GM23338 (cell line): ENCODE measurements around the gene SBF1. TPM values are rescaled to one million over a fixed set of nuclear protein-coding genes. Genes with fewer than 3 reads are reported as not detected.

Experiments used
- ATAC-seq: fragments of 200-7000 bp; cut with Tn5 transposase; 3 replicates; pipeline ENCODE4 v1.9.1; 2020
- DNase-seq: peaks from one replicate; pipeline ENCODE4 v3.0.0-alpha.2; 2015; ENCODE audit warnings: low spot score
- H2AFZ ChIP-seq: fragments of 200-600 bp; sonication (generic); 2 replicates; pipeline ENCODE4 v1.8.0; 2016; ENCODE audit warnings: antibody characterized with exemption, mild to moderate bottlenecking, moderate library complexity
- H3F3A ChIP-seq: fragments of 200-600 bp; sonication (generic); replicated peaks from 2 replicates; pipeline ENCODE4 v1.8.0; 2017; ENCODE audit warnings: antibody characterized with exemption, mixed run types, low read depth
- H3K27ac ChIP-seq: fragments of 200-600 bp; sonication (generic); 2 replicates; pipeline ENCODE4 v1.6.1; 2016; ENCODE audit warnings: low read depth
- H3K27me3 ChIP-seq: fragments of 200-600 bp; sonication (generic); 2 replicates; pipeline ENCODE4 v1.8.0; 2016; ENCODE audit warnings: mild to moderate bottlenecking, mixed run types, moderate library complexity; ENCODE audit not compliant: insufficient read depth
- H3K36me3 ChIP-seq: fragments of 200-600 bp; sonication (generic); 2 replicates; pipeline ENCODE4 v1.8.0; 2016; ENCODE audit warnings: mild to moderate bottlenecking; ENCODE audit not compliant: insufficient read depth
- H3K4me1 ChIP-seq: fragments of 200-600 bp; sonication (generic); 2 replicates; pipeline ENCODE4 v1.8.0; 2016; ENCODE audit warnings: mild to moderate bottlenecking, moderate library complexity; ENCODE audit not compliant: insufficient read depth
- H3K4me2 ChIP-seq: fragments of 200-600 bp; sonication (generic); 2 replicates; pipeline ENCODE4 v1.7.1; 2017; ENCODE audit warnings: mixed run types
- H3K4me3 ChIP-seq: fragments of 200-600 bp; sonication (generic); 2 replicates; pipeline ENCODE4 v1.6.1; 2016; ENCODE audit warnings: mixed run types
- H3K79me2 ChIP-seq: fragments of 200-600 bp; sonication (generic); replicated peaks from 2 replicates; pipeline ENCODE4 v1.8.0; 2017; ENCODE audit warnings: mild to moderate bottlenecking; ENCODE audit not compliant: insufficient read depth
- H3K9me2 ChIP-seq: fragments of 200-600 bp; sonication (generic); 2 replicates; pipeline ENCODE4 v1.8.0; 2017; ENCODE audit not compliant: insufficient read depth
- H4K20me1 ChIP-seq: fragments of 200-600 bp; sonication (generic); replicated peaks from 2 replicates; pipeline ENCODE4 v1.8.0; 2017; ENCODE audit warnings: mild to moderate bottlenecking; ENCODE audit not compliant: insufficient read depth
- H3K27ac Mint-ChIP-seq: 2 replicates; pipeline ENCODE4 v1.8.0; 2020; ENCODE audit warnings: inconsistent platforms, mild to moderate bottlenecking, moderate library complexity, mixed read lengths
- H3K27me3 Mint-ChIP-seq: 3 replicates; pipeline ENCODE4 v1.8.0; 2022; ENCODE audit warnings: low read depth, mild to moderate bottlenecking, moderate library complexity, mixed read lengths, inconsistent platforms; ENCODE audit not compliant: insufficient read depth, poor library complexity
- H3K36me3 Mint-ChIP-seq: 3 replicates; pipeline ENCODE4 v1.8.0; 2021; ENCODE audit warnings: low read depth, mild to moderate bottlenecking, inconsistent platforms, moderate library complexity, mixed read lengths
- H3K4me1 Mint-ChIP-seq: 3 replicates; pipeline ENCODE4 v1.8.0; 2020; ENCODE audit warnings: mild to moderate bottlenecking, inconsistent platforms, mixed read lengths
- H3K4me3 Mint-ChIP-seq: 3 replicates; pipeline ENCODE4 v1.8.0; 2021; ENCODE audit warnings: moderate library complexity, mild to moderate bottlenecking, inconsistent platforms, mixed read lengths
- H3K9me3 Mint-ChIP-seq: 3 replicates; pipeline ENCODE4 v1.8.0; 2020; ENCODE audit warnings: moderate library complexity, mild to moderate bottlenecking, inconsistent platforms, mixed read lengths
- CREB1 ChIP-seq: fragments of 250-450 bp; sonication (Bioruptor Pico); IDR thresholded peaks from 2 replicates; pipeline ENCODE4 v1.5.0; 2020; ENCODE audit warnings: low read depth, mild to moderate bottlenecking, moderate library complexity
- JUNB ChIP-seq: IDR thresholded peaks from one replicate; pipeline ENCODE4 v1.6.1; 2016; ENCODE audit warnings: antibody characterized with exemption; ENCODE audit not compliant: unreplicated experiment
- NANOG ChIP-seq: IDR thresholded peaks from 2 replicates; pipeline ENCODE4 v1.6.1; 2016; ENCODE audit warnings: antibody characterized with exemption, borderline replicate concordance
- POLR2AphosphoS5 ChIP-seq: IDR thresholded peaks from 2 replicates; pipeline ENCODE4 v1.6.1; 2016; ENCODE audit warnings: antibody characterized with exemption, low read depth
- ZNF331 ChIP-seq: fragments of 250-450 bp; sonication (Bioruptor Pico); IDR thresholded peaks from 2 replicates; pipeline ENCODE4 v1.5.0; 2020; ENCODE audit warnings: low read depth, mild to moderate bottlenecking, moderate library complexity
- polyA plus RNA-seq: library from polyadenylated mRNA; unstranded; fragments of >200 nt; fragmentation: Nextera tagmentation; extraction: Ambion mirVana; gene quantifications from 2 replicates; pipeline ENCODE4 v1.2.1, GENCODE V29; 2016
- total RNA-seq: library from RNA; depleted of rRNA; stranded (reverse); fragments of >200 nt; shearing (Covaris generic); gene quantifications from 2 replicates; pipeline ENCODE4 v1.2.3, GENCODE V29; 2014
- TF ChIP-seq, protein P1 (sequence below): IDR thresholded peaks from 2 replicates; pipeline ENCODE4 v1.6.1; 2016; ENCODE audit warnings: antibody characterized with exemption
- TF ChIP-seq, protein P2 (sequence below): IDR thresholded peaks from one replicate; pipeline ENCODE4 v1.6.1; 2018; ENCODE audit warnings: antibody characterized with exemption; ENCODE audit not compliant: unreplicated experiment
- TF ChIP-seq, protein P3 (sequence below): fragments of 250-450 bp; sonication (Bioruptor Pico); IDR thresholded peaks from 2 replicates; pipeline ENCODE4 v1.5.0; 2020; ENCODE audit warnings: mild to moderate bottlenecking, moderate library complexity

Gene SBF1
- total and polyA plus RNA-seq, 2 experiments from 2014 or later, result 26.5 to 85.4 TPM

DNA sequence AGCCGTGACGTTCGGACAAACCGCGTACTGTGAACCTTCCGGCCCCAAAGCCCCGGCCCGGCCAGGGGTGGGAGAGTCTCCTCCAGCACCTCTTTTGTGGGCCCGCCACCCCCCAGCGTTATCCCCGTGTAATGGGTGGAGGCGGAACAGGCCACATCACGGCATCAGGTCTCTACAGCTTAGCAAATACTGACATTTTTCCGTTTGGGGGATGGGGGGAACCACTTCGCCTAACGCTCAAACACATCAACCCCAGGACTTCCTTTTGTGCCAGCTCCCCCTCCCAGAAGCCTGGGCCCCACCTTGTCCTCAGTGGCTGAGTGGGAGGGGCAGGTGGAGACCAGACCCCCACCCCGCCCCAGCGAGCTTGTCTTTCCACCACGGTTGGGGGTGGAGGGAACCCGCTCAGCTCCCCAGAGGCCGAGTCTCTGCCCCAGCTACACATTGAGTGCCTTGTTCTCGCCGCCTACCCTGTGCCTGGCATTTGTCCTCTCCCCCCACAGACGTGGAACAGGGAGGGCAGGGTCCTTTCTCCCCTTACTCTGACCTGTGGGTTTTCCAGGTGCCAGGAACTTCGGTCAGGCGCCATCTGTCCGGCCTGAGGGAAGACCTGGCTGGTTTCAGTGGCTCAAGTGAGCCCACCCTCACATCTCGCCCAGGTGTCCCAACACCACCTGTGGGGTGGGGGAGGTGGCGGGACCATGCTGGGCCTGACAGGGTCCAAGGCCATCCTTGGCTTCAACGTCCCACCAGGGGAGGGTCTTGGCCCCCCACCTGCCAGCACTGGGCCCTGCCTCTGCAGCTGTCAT, 29.6 kb downstream of the SBF1 start:
- Histone ChIP-seq H4K20me1 (peaks cover 5% of the 10 kb centered on the region; the same call in 1 of the 2 replicates), H3F3A (peaks cover 5% of the 10 kb centered on the region; the same call in 1 of the 2 replicates), H3K79me2 (no peaks in the 10 kb centered on the region), H3K36me3 (no peaks in the 10 kb centered on the region), H3K9me2 (no peaks in the 10 kb centered on the region), H3K4me2 (no peak overlapping the region), H3K27ac (no peak overlapping the region), H3K27me3 (no peaks in the 10 kb centered on the region), H3K4me3 (no peak overlapping the region), H3K4me1 (no peaks in the 10 kb centered on the region; the same call in 1 of the 2 replicates), H2AFZ (no peak overlapping the region)
- Mint-ChIP-seq H3K9me3 (no peaks in the 10 kb centered on the region), H3K27me3 (peaks cover 31% of the 10 kb centered on the region), H3K27ac (peak overlapping the region; percentile 59; the same call in 1 of the 2 replicates), H3K4me1 (peaks cover 17% of the 10 kb centered on the region), H3K36me3 (peaks cover 21% of the 10 kb centered on the region), H3K4me3 (no peak overlapping the region)
- DNase-seq (peak; percentile 32), ATAC-seq (peak; percentile 8)
- 0 out of 2 replicates have a peak, but pooled peaks have one; percentile 2 for TF ChIP-seq POLR2AphosphoS5
- TF ChIP-seq, protein P1, sequence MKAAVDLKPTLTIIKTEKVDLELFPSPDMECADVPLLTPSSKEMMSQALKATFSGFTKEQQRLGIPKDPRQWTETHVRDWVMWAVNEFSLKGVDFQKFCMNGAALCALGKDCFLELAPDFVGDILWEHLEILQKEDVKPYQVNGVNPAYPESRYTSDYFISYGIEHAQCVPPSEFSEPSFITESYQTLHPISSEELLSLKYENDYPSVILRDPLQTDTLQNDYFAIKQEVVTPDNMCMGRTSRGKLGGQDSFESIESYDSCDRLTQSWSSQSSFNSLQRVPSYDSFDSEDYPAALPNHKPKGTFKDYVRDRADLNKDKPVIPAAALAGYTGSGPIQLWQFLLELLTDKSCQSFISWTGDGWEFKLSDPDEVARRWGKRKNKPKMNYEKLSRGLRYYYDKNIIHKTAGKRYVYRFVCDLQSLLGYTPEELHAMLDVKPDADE, result no peak

DNA sequence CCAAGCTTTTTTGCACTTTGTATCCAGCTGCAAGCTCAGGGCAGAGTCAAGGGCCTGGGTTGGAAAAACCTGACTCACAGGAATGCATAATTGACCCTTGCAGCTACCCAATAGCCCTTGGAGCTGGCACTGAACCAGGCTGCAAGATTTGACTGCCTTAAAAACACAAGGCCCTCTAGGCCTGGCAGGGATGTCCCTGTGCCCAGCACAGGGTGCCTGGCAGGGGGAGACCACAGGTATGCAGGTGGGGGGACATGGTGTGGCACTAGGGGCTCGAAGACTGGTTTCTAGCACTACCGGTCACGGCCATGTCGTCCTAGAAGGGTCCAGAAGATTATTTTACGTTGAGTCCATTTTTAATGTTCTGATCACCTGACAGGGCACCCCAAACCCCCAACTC, 30.2 kb downstream of the SBF1 start:
- peaks cover 28% of the 10 kb centered on the region for H3K27me3 Mint-ChIP-seq
- H3K4me3 Mint-ChIP-seq, result no peak overlapping the region
- no peak overlapping the region; the same call in 1 of the 2 replicates for H3K27ac Mint-ChIP-seq
- ATAC-seq (no peak), DNase-seq (no peak)
- Histone ChIP-seq H3K27ac (0 out of 2 replicates have a peak overlapping the region, but pooled peaks have one; percentile 50), H3K9me2 (no peaks in the 10 kb centered on the region), H3K36me3 (no peaks in the 10 kb centered on the region), H3K27me3 (no peaks in the 10 kb centered on the region), H3K4me2 (no peak overlapping the region), H3K79me2 (no peaks in the 10 kb centered on the region), H3K4me1 (no peaks in the 10 kb centered on the region; the same call in 1 of the 2 replicates), H3F3A (peaks cover 5% of the 10 kb centered on the region; the same call in 1 of the 2 replicates), H3K4me3 (no peak overlapping the region), H2AFZ (no peak overlapping the region), H4K20me1 (peaks cover 5% of the 10 kb centered on the region; the same call in 1 of the 2 replicates)
- H3K9me3 Mint-ChIP-seq, result no peaks in the 10 kb centered on the region
- H3K4me1 Mint-ChIP-seq, result peaks cover 17% of the 10 kb centered on the region
- peaks cover 19% of the 10 kb centered on the region for H3K36me3 Mint-ChIP-seq
- TF ChIP-seq, protein P2, sequence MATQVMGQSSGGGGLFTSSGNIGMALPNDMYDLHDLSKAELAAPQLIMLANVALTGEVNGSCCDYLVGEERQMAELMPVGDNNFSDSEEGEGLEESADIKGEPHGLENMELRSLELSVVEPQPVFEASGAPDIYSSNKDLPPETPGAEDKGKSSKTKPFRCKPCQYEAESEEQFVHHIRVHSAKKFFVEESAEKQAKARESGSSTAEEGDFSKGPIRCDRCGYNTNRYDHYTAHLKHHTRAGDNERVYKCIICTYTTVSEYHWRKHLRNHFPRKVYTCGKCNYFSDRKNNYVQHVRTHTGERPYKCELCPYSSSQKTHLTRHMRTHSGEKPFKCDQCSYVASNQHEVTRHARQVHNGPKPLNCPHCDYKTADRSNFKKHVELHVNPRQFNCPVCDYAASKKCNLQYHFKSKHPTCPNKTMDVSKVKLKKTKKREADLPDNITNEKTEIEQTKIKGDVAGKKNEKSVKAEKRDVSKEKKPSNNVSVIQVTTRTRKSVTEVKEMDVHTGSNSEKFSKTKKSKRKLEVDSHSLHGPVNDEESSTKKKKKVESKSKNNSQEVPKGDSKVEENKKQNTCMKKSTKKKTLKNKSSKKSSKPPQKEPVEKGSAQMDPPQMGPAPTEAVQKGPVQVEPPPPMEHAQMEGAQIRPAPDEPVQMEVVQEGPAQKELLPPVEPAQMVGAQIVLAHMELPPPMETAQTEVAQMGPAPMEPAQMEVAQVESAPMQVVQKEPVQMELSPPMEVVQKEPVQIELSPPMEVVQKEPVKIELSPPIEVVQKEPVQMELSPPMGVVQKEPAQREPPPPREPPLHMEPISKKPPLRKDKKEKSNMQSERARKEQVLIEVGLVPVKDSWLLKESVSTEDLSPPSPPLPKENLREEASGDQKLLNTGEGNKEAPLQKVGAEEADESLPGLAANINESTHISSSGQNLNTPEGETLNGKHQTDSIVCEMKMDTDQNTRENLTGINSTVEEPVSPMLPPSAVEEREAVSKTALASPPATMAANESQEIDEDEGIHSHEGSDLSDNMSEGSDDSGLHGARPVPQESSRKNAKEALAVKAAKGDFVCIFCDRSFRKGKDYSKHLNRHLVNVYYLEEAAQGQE, result no peak
- TF ChIP-seq CREB1 (CRISPR knock-in tag), result no peak
- no peak for TF ChIP-seq ZNF331 (CRISPR knock-in tag)
- no peak for TF ChIP-seq JUNB
- TF ChIP-seq, protein P3, sequence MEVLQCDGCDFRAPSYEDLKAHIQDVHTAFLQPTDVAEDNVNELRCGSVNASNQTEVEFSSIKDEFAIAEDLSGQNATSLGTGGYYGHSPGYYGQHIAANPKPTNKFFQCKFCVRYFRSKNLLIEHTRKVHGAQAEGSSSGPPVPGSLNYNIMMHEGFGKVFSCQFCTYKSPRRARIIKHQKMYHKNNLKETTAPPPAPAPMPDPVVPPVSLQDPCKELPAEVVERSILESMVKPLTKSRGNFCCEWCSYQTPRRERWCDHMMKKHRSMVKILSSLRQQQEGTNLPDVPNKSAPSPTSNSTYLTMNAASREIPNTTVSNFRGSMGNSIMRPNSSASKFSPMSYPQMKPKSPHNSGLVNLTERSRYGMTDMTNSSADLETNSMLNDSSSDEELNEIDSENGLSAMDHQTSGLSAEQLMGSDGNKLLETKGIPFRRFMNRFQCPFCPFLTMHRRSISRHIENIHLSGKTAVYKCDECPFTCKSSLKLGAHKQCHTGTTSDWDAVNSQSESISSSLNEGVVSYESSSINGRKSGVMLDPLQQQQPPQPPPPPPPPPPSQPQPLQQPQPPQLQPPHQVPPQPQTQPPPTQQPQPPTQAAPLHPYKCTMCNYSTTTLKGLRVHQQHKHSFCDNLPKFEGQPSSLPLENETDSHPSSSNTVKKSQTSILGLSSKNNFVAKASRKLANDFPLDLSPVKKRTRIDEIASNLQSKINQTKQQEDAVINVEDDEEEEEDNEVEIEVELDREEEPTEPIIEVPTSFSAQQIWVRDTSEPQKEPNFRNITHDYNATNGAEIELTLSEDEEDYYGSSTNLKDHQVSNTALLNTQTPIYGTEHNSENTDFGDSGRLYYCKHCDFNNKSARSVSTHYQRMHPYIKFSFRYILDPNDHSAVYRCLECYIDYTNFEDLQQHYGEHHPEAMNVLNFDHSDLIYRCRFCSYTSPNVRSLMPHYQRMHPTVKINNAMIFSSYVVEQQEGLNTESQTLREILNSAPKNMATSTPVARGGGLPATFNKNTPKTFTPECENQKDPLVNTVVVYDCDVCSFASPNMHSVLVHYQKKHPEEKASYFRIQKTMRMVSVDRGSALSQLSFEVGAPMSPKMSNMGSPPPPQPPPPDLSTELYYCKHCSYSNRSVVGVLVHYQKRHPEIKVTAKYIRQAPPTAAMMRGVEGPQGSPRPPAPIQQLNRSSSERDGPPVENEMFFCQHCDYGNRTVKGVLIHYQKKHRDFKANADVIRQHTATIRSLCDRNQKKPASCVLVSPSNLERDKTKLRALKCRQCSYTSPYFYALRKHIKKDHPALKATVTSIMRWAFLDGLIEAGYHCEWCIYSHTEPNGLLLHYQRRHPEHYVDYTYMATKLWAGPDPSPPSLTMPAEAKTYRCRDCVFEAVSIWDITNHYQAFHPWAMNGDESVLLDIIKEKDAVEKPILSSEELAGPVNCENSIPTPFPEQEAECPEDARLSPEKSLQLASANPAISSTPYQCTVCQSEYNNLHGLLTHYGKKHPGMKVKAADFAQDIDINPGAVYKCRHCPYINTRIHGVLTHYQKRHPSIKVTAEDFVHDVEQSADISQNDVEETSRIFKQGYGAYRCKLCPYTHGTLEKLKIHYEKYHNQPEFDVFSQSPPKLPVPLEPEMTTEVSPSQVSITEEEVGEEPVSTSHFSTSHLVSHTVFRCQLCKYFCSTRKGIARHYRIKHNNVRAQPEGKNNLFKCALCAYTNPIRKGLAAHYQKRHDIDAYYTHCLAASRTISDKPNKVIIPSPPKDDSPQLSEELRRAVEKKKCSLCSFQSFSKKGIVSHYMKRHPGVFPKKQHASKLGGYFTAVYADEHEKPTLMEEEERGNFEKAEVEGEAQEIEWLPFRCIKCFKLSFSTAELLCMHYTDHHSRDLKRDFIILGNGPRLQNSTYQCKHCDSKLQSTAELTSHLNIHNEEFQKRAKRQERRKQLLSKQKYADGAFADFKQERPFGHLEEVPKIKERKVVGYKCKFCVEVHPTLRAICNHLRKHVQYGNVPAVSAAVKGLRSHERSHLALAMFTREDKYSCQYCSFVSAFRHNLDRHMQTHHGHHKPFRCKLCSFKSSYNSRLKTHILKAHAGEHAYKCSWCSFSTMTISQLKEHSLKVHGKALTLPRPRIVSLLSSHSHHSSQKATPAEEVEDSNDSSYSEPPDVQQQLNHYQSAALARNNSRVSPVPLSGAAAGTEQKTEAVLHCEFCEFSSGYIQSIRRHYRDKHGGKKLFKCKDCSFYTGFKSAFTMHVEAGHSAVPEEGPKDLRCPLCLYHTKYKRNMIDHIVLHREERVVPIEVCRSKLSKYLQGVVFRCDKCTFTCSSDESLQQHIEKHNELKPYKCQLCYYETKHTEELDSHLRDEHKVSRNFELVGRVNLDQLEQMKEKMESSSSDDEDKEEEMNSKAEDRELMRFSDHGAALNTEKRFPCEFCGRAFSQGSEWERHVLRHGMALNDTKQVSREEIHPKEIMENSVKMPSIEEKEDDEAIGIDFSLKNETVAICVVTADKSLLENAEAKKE (CRISPR knock-in tag), result no peak
- TF ChIP-seq NANOG, result no peak
- TF ChIP-seq, protein P1, result no peak
